ENCODE measurements around the gene CNTLN.
"Not testable (repeated sequence)": the region's sequence is repeated elsewhere in the genome, so short reads cannot be mapped to it uniquely, and the experiment has no call there.

Gene CNTLN

DNA sequence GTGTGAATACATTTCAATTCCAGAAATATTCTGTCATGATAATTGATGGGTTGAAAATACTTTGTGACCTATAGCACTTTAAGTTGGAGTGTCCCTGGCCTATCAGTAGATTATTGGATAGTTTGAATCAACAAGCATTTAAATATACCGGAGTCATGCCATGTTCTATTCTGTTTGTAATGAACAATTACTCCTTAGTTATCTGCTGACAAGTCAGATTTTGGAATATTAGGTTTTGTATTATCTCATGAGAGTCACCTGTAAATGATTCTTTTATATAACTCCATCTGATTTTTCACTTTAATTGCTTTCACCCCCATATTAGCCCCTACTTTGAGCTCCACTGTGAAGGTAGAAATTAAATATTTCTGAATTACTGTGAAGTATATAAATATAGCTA lies 351.6 kb downstream of the CNTLN start:
- in situ Hi-C loops (cut with MboI; ENCODE audit: low sequenced_read_pairs): no loop called here

GRCh38 chr9:17487467-17487866 lies 352.6 kb downstream of the CNTLN start:
- in situ Hi-C loops (cut with MboI; ENCODE audit: low sequenced_read_pairs): no loop called here

- in situ Hi-C loops (cut with MboI; ENCODE audit: low sequenced_read_pairs): no loop called here
Measured at GRCh38 chr9:17488662-17489061, 353.8 kb downstream of the CNTLN start.

DNA sequence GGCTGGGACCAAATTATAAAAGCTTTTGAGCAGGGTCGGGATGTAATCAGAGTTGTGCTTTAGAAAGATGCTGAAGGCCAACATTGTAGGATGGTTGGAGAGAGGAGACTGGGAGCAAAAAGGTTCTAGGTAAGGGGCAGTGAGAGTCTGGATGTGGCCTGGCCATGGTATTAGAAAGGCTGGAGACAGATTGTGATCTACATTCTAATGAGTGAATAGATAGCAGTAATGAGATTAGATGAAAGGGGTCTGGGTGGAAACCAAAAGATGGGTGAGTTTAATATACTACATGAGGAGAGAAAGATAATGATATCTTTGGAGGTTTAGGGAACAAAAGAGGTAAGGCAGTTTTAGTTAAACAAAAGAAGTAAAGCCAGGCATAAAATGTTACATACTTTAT lies 355.3 kb downstream of the CNTLN start:
- in situ Hi-C loops (cut with MboI; ENCODE audit: low sequenced_read_pairs): no loop called here

DNA sequence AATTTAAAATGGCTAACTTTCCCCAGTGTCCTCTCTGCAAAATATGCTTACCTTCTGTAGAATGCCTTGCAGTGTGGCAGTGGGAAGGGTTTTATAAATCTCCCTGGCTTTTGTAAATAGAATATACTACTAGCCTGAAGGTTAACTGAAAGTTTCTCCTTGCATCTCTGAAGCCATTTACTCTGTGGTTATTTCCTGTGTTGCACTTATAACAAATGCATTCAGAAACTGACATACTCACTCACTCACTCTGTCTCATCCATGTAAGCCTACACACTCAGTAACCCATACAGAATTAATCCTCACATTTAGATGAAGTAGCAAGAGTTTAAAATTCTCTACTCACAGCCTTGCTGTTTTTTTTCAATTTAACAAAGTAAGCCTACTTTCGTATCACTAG lies 356.9 kb downstream of the CNTLN start:
- in situ Hi-C loops (cut with MboI; ENCODE audit: low sequenced_read_pairs): no loop called here

DNA sequence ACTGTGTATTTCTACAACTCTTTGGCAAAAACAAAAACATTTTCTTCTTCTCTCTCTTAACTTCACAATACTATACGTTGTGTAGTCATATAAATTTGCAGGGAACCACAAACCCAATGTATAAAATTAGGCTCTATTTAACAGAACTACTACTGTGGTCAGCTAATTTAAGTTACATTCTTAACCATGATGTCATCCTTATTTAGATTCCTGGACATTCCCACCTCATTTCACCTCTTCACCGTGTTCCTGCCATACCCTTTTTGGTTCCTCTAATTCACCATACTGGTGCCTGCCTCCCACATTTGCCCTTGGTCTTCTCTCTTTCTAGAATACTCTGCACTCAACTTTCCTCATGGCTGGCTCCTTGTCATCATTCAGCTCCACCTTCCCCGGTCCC lies 368.4 kb downstream of the CNTLN start:
- in situ Hi-C loops (cut with MboI; ENCODE audit: low sequenced_read_pairs): no loop called here

DNA sequence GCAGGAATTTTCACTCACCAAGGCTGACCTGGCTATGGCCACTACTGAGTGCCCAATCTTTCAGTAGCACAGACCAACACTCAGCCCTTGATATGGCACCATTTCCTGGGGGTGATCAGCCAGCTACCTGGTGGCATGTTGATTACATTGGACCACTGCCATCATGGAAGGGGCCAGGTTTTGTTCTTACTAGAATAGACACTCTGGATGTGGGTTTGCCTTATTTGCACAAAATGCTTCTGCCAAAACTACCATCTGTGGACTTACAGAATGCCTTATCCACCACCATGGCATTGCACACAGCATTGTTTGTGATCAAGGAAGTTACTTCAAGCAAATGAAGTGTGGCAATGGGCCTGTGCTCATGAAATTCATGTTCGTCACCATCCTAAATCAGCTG lies 374.3 kb downstream of the CNTLN start:
- in situ Hi-C loops (cut with MboI; ENCODE audit: low sequenced_read_pairs): no loop called here

DNA sequence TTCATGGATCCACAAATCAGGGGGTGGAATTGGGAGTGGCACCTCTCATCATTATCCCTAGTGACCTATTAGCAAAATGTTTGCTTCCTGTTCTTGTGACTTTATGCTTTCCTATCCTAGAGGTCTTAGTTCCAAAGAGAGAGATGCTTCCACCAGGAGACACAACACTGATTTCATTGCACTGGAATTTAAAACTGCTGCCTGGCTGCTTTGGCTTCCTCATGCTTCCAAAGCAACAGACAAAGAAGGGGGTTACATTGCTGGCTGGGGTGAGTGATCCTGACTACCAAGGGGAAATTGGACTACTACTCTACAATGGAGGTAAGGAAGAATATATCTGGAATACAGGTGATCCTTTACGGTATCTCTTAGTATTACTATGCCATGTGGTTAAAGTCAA lies 374.9 kb downstream of the CNTLN start:
- in situ Hi-C loops (cut with MboI; ENCODE audit: low sequenced_read_pairs): no loop called here

- in situ Hi-C loops (cut with MboI; ENCODE audit: low sequenced_read_pairs): no loop called here
Measured at GRCh38 chr9:17519761-17520160, 384.9 kb downstream of the CNTLN start.

GRCh38 chr9:17520268-17521064 lies 385.6 kb downstream of the CNTLN start:
- in situ Hi-C loops (cut with MboI; ENCODE audit: low sequenced_read_pairs): no loop called here

DNA sequence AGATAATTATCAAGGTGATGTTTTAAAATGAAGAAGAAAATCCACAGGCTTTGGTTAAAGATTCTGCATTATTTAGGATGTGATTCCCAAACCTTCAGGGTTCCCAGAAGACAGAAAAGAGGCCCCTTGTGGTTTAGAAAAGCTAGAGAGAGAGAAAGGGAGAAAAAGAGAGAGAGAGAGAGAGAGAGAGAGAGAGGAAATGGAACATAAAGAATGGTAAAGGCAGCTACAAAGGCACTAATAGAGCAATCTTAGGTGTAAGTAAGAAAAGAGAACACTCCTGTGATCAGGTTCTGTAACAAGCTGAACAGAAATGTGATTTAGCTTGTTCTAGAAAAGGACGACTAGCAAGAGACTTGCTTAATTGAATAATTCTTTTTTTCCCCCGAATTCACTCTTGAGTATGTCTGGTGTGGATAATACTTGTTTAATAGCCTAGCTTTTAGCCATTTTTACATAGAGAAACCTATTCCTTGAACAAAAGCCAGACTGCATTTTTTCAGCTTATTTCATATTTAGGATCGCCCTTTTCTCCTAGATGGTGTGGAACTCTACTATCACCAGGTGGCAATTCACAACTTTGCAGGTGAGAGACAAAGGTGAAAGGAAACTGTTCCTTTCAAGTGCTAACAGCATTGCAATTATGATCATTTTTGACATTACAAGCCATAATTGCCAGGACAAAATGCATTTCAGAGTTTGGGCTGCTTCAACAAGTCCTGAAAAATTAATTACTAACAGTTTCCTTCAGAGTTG lies 386.4 kb downstream of the CNTLN start:
- in situ Hi-C loops (cut with MboI; ENCODE audit: low sequenced_read_pairs): no loop called here

DNA sequence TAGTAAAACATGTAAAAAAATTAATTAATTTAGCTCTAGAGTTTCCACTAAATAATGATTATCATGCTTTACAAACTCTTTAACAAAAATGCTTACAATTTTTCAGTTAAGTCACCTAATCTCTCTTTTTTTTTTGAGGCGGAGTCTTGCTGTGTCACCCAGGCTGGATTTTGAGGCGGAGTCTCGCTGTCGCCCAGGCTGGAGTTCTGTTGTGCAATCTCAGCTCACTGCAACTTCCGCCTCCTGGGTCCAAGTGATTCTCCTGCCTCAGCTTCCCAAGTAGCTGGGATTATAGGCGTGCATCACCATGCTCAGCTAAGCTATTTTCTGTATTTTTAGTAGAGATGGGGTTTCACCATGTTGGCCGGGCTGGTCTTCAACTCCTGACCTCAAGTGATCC lies 391.9 kb downstream of the CNTLN start:
- in situ Hi-C loops (cut with MboI; ENCODE audit: low sequenced_read_pairs): not testable (repeated sequence)

GRCh38 chr9:17528859-17529258 lies 394.0 kb downstream of the CNTLN start:
- in situ Hi-C loops (cut with MboI; ENCODE audit: low sequenced_read_pairs): no loop called here

DNA sequence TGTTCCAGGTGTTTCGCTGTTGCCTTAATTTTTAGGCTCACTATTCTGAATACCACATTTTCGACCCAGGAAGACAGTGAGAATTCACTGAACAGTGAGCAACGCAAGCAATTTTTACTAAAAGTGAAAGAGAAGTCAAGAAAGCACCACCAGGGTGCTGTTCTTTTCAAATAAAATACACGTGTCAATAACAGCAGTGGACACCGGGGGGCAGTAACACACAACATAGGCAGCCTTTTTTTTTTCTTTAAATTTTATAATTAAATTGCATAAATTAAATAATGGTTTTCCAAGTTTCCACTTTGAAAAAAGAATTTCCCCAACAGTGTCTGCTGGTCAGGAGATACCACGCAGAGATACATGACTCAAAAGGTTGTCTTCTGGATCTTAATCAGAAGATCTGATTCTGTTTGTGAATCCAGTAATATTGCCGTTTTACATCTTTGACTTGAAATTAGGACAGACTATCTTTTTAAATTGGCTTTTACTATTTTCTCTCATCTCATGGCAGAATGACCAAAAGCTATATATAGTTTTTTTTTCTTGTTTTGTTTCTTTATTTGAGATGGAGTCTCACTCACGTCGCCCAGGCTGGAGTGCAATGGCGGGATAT lies 396.9 kb downstream of the CNTLN start:
- in situ Hi-C loops (cut with MboI; ENCODE audit: low sequenced_read_pairs): no loop called here

GRCh38 chr9:17532461-17532860 lies 397.6 kb downstream of the CNTLN start:
- in situ Hi-C loops (cut with MboI; ENCODE audit: low sequenced_read_pairs): no loop called here

DNA sequence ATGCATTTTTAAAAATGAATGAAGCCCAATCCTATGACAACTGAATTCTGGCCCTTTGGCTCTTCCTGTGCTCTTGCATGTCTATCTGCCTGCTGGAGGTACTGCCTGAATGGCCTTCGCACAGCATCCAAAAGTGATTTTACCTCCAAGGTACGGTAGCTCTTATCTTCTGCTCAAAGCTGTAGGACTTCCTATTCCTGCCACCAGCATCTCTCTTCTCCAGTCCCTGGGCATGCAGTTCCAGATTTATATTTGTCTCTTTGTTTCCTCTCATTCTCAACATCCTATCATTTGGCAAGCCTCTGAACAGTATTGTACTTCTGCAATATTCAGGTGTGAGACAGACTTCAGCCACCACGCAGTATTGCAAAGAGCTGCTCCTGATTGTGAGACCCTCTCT lies 400.3 kb downstream of the CNTLN start:
- in situ Hi-C loops (cut with MboI; ENCODE audit: low sequenced_read_pairs): no loop called here

DNA sequence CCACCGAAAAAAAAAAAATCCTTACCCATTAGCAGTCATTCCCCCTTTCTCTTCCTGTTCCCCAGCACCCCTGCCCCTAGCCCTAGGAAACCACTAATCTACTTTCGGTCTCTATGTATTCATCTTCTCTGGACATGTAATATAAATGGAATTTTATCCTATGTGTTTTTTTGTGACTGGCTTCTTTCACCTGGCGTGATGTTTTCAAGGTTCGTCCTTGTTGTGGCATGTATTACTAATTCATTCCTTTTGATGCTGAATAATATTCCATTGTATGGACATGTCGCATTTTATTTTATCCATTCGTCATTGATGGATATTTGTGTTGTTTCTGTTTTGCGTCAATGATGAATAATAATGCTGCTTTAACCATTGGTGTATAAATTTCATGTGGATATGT lies 401.2 kb downstream of the CNTLN start:
- in situ Hi-C loops (cut with MboI; ENCODE audit: low sequenced_read_pairs): no loop called here

DNA sequence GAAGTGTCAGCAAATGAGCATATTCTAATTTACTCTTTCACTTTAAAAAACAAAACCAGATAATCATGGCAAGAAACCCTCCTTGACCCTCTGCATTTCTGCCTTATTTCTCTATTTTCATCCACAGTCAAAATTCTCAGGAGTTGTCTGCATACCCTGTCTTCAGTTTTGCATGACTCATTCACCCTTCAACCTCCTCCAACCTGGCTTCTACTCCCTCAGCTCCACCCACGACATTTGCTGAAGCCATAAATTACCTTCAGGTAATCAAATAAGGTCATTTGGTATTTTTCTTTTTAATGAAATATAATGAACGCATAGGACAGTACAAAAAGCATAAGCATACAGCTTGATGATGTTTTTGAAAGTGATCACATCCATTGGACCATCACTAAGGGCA lies 416.2 kb downstream of the CNTLN start:
- in situ Hi-C loops (cut with MboI; ENCODE audit: low sequenced_read_pairs): no loop called here

Data from HL-60/S4 treated with retinoic acid at 250 ng/mL for 4 days and 3 days (cell line).